Epidermal melanocyte (primary cell): ENCODE measurements around the gene FHOD3.
A peak's percentile ranks its signal among the peaks of the same experiment; 100 is the strongest.
"Not testable (repeated sequence)": the region's sequence is repeated elsewhere in the genome, so short reads cannot be mapped to it uniquely, and the experiment has no call there.

ENCODE experiments used
- DNase-seq: peaks from one replicate; pipeline ENCODE4 v3.0.0; 2011; ENCODE audit warnings: low spot score; ENCODE audit not compliant: insufficient read length

The FHOD3 gene

DNA sequence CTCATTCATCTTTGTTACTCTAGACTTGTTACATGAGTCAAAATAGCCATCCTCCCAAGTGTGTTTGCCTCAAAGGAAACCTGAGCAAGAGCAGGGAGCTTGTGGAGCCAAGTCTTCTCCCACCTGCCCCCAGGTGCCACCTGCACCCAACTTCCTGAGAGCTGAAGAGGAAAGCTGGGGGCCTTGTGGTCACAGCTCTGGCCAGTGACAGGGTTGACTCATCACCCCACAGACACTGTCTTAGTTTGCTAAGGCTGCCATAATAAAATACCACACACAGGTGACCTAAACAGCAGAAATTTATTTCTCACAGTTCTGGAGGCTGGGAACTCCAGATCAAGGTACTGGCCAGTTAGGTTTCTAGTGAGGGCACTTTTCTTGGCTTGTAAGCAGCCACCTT, 431.7 kb downstream of the FHOD3 start:
- no peak for DNase-seq

DNA sequence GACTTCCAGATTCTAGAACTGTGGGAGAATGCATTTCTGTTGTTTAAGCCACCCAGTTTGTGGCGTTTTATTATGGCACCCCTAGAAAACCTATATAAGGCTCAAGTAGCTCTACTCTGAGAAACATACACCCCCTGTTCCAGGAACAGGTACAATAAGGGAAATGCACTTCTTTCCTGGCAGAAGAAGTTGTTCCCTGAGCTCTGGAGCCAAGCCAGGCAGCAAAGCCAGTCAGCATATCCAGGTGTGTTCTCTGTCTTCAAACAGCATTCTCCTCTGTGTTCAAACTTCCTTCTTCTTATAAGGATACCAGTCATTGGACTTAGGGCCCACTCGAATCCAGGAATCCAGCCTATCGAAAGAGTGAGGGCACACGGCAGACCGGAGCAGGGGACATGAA, 434.8 kb downstream of the FHOD3 start:
- DNase-seq, result no peak

DNA sequence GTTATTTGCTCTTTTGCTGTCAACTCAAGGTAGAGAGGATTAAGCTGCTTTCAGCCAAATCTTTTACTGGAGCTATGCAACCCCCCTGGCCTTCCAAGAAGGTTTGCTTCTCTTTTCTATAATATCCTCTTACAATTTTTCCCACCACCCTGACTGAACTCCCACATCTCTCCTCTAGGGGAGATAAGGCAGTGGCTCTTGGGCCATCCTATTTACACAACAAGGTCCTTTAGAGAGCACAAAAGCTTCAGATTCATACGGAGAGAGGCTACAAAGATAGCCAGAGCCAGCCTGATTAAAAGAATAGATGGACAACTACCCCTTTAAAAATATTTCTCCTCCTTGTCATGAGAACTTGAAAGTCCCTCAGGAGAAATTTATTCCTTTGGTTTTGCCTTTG, 435.6 kb downstream of the FHOD3 start:
- no peak for DNase-seq

DNA sequence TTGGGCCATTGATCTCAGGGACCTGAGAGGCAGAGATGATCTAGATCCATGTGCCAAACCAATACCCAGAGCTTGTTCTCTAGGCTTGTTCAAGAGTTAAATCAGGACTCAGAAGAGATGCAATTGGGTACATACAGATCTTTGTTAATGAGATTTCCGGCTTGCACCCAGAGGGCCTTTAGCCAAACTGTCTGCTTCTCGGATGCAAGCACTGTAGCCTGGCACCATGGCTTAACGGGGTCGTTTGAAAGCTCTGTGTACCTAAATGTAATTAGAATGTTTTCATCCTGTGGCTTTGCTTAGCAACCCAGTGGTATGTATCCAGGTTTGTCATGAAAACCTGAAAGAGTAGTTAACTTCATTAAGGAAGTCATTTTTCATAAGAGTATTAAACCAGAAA, 437.1 kb downstream of the FHOD3 start:
- DNase-seq, result no peak

DNA sequence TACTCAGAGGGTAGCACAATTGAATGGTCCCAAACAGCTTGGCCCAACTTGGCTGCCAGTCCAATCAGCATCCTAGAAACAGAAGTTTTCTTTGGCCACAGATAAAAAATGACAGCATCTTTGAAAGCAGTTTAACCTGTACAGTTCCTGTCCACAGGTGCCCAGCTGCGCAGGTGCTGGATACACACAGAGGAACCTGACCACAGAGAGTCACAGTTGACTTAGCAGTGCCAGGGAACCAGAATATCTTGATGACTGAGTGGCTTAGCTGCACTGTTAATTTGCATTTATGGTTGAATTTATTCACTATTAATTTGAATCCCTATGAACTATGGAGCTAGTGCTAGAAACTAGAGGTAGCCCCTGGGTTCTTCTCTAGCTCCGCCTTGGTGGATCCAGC, 437.6 kb downstream of the FHOD3 start:
- no peak for DNase-seq

DNA sequence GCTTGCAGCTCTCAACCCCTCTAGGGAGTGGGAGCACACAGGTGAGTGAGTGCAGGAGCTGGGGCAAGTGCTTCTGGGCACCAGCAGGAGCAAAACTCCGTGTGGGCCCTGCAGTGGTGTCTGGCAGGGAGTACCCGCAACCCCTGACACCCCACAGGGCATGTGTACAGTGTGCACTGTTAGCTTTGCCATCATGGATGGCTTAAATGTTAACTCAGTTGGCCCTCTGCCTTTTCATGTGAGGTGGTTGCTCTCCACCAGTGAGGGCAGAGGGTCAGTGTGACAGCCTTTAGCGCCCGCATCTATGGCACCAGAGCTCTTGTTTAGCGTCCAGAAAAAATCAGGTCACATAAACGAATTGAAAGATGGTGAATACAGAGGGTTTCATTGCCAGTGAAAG, 438.6 kb downstream of the FHOD3 start:
- no peak for DNase-seq

DNA sequence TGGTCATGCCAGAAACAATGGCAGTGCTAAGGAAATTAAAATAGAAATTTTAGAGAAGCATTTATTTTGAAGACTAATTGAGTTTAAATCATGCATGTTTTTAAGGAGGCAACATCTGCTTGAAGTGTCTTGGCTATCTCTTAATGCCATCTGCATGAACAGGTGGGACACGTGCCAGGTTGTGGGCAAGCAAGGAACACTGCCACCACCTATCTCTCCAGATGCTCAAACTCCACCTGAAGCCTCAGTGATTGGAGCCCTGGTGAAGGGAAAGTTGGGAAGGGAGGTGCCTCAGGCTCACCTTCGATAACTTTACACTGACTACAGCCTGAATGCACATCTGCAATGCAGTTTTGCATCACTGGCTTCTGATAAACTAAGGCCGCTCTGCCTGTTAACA, 439.8 kb downstream of the FHOD3 start:
- DNase-seq, result no peak

DNA sequence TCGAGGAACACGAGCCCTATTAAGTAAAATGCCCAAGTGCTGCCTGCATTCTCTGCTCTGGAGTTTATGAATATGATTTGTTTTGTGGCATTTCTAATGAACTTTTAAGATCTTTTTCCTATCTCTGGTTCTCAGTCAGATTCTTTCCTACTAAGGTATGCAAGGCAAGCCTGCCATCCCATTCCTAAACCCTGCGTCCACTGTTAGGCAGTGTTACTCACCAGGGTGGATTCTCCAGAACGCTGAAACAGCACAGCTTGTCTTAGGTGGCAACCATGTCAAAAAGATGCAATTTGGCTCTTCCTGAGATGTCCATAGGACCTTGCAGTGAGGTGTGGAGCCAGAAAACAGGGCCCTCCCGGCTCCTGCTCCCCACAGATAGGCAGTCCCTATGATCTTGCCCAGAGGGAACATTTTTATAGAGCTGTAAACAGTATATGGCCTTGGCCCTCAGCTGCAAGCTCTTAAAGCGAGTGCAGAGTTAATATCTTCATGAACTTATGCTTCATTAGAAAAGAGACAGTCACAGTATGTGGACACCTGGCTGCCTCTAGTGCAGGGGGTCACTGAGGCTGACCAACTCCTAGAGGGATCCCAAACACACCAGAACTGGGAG, 446.9 kb downstream of the FHOD3 start:
- no peak for DNase-seq

DNA sequence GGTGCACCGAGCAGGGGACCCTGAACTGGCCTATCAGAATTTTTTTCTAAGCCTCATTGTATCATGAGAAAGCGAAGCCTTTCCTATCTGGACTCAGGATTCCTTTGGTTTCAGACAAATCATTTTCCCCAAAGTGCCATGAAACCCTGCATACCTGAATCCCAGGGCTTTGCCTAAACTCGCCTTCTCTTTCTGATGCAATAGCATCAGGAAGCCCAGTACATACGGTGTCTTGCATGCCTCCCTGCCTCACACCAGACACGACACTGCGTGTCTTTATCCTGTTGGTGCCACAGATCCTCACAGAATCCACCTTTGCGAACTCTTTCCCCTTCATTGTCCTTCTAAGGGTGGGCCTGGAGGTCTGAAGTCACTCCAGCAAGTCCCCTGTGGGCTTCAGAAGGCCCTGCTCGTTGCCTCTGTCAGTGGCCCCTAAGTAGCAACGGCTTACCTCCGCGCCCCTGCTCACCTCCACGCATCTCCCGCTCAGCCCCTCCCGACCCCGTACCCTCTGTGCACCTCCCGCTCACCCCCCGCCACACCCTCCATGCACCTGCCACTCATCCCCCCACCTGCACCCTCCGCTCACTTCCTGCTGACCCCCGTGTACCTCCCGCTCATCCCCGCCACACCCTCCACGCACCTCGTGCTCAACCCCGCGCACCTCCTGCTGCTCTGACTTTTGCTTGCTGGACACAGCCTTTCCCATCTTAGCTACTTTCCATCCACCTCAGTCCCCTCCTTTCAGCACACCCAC, 447.9 kb downstream of the FHOD3 start:
- DNase-seq, result no peak

DNA sequence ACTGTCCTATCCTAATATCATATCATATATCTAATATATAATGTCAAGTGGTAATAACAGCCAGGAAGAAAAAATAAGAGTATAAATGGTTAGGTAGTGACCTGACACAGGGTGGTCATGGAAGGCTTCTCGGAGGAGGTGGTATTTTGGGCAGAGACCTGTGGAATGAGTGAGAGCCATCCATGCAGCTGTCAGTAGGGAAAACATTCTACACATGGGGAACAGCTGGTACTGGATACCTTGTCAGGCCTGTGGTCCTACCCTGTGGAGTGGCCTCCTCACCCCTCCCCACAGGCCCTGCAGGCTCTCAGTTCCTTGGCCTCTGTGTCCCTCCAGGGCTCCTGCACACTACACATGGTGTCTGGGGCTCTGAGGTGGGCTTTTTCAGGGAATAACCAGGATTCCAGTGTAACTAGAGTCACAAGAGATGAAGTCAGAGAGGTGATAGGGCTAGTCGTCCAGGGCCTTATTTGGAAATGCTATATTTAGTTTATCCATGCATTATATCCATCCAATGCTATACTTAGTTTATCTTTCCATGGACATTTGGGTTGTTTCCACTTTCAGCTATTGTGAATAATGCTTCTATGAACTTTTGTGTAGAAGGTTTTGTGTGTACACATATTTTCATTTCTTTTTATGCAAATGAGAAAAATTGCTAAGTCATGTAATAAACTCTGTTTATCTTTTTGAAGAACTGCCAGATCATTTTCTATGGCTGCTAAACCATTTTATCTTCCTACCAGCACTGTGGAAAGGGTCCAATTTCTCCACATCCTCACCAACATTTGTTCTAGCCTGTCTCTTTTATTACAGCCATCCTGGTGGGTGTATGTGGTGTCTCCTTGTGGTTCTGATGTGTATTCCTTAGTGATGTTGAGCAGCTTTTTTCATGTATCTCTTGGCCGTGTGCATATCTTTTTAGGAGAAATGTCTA, 455.7 kb downstream of the FHOD3 start:
- no peak for DNase-seq

DNA sequence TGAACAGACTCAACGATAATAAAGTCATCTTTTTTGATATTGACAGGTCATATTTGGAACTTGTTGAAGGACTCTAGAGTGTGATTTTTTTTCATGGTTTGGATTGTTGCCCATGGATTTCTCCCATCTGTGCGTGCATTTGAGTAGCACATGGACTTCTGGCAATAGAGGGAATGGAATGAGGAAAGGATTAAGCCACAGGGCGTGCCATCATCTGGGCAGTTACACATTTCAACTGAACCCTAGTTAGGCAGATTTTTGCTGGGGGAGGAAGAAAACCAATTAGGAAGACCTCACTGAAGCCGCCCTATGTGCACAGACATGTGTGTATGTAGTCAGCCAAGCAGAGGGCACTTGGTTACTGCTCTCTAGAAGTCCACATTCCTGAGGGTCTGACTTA, 458.7 kb downstream of the FHOD3 start:
- peak; percentile 52 for DNase-seq

DNA sequence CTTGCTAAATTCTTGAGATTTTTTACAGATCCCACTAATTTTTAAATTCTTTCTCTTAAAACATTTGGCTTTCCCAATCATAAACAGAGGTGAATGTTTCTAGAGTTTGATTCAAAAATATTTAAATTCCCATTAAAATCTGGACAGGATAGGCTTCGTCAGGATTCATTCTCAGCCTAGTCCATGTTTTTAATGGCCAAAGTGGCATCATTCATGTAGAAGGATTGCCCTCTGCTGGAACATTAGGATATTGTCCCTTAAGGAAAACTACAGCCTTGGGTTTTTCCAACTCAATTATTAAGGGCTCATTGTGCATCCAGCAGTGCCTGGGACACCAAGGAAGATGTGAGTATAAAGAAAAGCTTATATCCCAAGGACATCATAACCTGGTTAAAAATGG, 459.6 kb downstream of the FHOD3 start:
- peak; percentile 80 for DNase-seq

DNA sequence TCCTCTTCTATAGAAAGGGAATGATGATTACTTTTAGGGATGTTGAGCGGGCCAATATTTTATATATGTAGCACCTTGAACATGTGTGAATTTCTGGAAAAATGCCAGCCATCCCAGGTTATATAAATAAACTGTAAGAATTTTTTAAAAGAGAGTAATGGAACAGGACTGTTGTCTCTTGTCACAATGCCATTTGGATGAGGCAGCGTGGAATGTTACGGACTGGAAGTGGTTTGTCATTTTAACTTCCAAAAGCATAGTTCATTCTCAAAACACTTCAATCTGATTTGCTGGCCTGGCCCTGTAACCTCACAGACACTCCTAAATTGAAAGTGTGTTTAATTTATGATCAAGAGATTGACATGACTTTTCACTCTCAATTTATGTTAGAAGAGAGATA, 460.5 kb downstream of the FHOD3 start:
- no peak for DNase-seq

DNA sequence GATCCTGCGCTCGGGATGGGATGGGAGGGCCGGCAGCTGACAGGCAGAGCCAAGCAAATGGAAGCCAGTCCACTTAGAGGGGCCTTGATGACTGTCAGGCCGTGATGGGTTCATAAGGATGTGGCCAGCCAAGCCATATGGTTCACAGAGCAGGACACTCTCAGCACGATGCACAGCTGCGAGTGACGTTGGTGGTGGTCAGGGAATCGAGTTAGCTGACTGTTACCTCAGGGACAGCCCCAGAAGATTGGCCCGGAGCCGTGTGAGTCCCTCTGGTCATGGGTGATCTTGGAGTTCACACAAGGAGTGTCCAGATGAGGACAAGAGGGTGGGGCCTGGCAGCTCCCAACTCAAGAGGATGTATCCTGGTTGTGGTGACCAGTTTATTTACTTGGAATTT, 461.1 kb downstream of the FHOD3 start:
- DNase-seq, result no peak

DNA sequence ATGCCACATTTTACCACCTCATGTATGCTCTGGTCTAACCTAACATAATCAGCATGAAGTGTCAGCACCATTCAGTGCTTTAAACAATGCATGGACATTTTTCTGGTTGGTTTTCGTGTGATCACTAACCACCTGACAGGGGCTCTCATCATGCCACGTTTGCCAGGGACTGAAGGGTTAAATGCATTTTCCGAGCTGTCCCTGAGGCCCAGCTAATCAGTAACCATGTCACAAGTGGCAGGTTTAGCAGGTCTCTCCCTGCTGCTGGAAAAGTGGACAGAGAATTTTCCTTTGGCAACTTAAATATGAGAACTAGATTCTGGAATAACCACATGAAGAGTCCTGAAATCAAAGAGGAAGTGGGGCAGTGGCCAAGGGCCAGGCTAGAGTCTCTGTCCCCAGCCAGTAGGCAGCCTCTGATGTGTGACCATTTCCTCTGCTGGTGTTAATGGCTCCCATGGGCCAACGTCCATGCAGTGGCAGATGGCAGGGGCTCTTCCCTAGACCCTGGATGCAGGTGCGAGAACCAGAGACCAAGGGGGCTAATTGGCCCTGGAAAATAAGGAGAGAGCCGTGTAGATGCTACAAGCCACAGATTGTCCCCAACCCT, 461.8 kb downstream of the FHOD3 start:
- no peak for DNase-seq

DNA sequence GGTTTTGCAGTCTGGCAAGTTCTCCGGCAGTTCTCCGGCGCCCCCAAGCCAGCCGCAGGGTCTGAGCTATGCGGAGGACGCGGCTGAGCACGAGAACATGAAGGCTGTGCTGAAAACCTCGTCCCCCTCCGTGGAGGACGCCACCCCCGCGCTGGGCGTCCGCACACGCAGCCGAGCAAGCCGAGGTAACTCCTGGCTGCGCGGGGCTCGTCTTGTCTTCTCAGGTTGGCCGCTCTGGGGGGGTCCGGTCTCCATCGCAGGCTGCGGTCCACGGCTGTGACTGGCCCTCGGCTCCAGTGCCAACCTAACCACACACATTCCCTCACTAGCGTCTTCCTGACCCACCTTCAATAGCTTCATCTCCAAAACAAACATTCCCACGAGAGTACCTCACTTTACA, 463.1 kb downstream of the FHOD3 start:
- DNase-seq, result no peak

DNA sequence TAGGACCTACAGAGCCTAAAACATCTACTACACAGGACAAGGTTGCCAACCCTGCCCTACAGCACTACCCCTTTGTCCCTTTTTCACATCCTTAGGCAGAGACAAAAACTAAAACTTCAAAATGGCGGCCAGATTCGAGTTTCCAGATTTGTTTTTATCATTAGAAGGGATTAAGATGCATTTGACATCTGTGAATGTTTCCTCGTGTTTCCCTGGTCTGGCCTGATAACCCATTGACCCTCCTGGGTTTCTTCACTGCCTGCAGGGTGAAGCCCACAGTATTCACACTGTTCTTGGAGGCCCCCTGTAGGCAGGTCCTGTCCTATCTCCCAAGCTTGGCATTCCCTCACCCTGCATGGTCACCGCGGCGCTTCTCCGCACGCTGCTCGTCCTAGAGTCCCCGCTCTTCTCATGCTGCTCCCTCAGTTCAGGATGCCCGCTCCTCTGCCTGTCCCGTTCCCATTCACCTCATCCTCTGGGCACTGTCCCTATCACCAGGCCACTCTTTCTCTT, 463.7 kb downstream of the FHOD3 start:
- DNase-seq, result no peak

DNA sequence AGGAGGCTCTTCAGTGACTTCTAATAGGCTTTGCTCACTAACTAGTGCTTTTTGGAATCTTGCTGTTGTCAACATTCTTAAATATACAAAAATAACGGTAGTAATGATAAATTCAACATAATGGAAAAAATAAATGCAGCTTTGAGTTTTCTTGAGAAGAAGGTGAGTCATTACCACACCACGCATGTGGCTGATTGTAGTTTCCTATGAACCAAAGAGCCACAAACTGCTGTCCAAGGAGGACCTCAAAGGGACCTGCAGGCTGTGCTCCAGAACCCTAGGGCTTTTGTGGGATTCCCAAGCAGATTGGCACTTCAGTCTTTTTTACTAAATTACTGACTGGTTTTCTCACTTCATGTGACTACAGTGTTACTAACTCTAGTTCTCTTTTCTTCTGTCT, 464.6 kb downstream of the FHOD3 start:
- DNase-seq, result no peak

DNA sequence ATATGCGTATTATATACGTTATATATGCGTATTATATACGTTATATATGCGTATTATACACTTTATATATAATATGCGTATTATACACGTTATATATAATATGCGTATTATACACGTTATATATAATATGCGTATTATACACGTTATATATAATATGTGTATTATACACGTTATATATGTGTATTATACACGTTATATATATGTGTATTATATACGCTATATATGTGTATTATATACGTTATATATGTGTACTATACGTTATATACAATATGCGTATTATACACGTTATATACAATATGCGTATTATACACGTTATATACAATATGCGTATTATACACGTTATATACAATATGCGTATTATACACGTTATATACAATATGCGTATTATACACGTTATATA, 465.5 kb downstream of the FHOD3 start:
- not testable (repeated sequence) for DNase-seq

DNA sequence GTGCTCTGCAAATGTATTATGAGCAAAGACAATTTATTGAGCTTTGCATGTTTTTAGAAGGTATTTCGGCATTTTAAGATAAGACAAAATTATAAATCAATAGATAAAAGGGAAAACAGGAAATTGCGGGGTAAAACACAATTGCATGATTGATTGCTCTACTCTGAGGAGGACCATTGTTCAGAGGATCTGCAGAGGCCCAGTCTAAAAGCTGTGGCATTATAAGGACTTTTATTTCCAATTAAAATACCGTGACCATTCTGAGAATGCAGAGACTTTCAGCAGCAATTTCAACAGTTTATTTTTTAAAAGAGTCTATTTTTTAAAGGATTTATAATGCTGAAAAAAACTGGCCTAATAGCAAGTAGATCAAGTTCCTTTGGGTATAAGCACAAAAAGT, 469.3 kb downstream of the FHOD3 start:
- DNase-seq, result peak; percentile 73

DNA sequence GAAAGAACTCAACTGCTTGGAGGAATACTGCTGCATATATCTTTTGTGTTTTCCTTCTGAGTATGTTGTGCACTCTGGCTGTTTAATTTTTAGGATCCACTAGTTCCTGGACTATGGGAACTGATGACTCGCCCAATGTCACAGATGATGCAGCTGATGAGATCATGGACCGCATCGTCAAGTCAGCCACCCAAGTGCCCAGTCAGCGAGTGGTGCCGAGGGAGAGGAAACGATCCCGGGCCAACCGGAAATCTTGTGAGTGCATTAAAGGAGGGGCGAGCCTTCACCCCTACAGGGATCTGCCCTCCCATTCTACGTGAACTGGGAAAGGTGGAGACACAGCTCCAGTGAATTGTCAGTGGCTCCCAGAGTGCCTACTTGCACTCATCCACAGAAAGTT, 471.7 kb downstream of the FHOD3 start:
- no peak for DNase-seq
